HG03060 (cell line): Measurements from ENCODE around the gene XPO5.
"Not testable (repeated sequence)": the region's sequence is repeated elsewhere in the genome, so short reads cannot be mapped to it uniquely, and the experiment has no call there.

Source experiments
- ATAC-seq: cut with Tn5 transposase; IDR thresholded peaks from one replicate; pipeline ENCODE4 v1.9.1; 2021; ENCODE audit warnings: low read depth, moderate number of reproducible peaks; ENCODE audit not compliant: unreplicated experiment

Gene XPO5

DNA sequence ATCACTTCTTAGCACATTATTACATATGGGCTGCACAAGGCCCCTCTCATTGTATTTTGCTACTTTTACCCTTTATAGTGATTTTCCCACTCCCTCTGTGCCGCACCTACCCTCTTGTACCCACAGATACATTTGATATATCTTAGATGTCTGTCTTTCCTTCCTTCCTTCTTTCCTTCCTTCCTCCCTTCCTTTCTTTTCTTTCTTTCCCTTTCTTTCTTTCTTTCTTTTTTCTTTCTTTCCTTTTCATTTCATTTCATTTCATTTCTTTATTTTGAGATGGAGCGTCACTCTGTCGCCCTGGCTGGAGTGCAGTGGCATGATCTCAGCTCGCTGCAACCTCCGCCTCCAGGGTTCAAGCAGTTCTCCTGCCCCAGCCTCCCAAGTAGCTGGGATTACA, 12.4 kb upstream of the XPO5 start:
- no peak for ATAC-seq

GRCh38 chr6:43584892-43585570, 9.2 kb upstream of the XPO5 start:
- no peak for ATAC-seq

- ATAC-seq, result no peak
Observed at GRCh38 chr6:43582911-43583310, 7.1 kb upstream of the XPO5 start.

- no peak for ATAC-seq
Observed at GRCh38 chr6:43579171-43579570, 3.3 kb upstream of the XPO5 start.

DNA sequence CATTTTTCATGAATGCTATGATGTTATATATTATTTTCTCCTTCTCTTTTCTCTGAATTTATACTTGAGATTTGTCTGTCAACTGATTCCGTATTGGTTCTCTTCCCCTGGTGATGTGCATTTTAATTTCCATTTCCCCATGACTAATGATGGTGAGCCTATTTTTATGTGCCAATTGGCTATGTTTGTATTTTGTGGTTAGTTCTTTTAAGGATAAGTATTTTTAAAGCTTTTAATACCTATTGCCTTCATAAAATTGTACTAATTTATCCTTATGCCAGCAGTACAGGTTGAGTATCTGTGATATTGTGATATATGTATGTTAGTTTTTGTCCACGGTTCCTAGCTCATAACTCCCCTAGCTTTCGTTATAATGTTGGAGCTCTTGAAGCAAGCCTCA, 2.9 kb upstream of the XPO5 start:
- ATAC-seq, result no peak

GRCh38 chr6:43575105-43575771, 600 bp downstream of the XPO5 start:
- no peak for ATAC-seq

- ATAC-seq, result no peak
Observed at GRCh38 chr6:43572015-43572414, 3.8 kb downstream of the XPO5 start.

GRCh38 chr6:43570876-43571441, 4.9 kb downstream of the XPO5 start:
- ATAC-seq, result no peak

- ATAC-seq, result no peak
Observed at GRCh38 chr6:43559328-43559727, 16.5 kb downstream of the XPO5 start.

DNA sequence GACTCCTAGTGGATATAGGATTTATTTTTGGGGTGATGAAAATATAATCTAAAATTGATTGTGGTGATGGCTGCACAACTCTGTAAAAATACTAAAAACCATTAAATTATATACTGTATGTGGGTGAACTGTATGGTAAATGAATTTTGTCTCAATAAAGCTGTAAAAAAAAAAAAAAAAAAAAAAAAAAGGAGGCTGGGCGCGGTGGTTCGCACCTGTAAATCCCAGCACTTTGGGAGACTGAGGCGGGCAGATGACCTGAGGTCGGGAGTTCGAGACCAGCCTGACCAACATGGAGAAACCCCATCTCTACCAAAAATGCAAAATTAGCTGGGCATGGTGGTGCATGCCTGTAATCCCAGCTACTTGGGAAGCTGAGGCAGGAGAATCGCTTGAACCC, 18.2 kb downstream of the XPO5 start:
- ATAC-seq, result not testable (repeated sequence)

DNA sequence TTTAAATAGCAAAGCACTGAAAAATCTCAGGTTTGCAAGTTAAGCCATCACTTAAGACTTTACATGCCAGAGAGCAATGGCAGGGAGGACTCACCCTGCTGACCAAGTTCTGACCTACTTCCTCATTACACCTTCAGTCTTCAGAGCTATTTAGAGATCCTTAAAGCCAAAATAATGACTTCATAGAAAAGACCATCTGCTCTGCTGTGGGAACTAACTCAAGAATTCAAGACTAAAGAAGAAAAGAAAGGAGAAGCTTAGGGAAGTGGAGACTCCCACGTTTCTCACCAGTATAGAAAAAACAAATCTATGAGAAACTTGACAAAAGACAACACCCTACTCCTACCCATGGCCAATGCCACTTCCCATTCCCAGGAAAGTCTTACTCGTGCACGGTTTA, 28.6 kb downstream of the XPO5 start:
- ATAC-seq, result no peak

DNA sequence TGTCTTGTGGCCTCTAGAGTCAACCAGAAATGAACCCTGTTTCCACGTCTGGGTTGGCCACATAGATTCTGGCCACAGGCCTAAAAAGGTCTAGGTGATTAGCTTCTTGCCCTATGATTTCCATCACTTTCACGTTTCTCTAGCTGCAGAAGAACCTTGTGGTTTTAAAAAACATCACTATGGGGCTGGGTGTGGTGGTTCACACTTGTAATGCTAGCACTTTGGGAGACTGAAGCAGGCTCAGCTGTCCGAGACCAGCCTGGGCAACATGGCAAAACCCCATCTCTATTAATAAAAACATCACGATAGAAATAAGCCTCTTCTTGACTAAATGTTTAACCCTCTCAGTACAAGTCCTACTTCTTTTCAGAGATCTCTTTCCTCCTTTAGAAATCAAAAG, 31.4 kb downstream of the XPO5 start:
- ATAC-seq, result no peak

GRCh38 chr6:43541774-43542471, 33.9 kb downstream of the XPO5 start:
- ATAC-seq, result no peak

- ATAC-seq, result no peak
Observed at GRCh38 chr6:43540507-43540906, 35.3 kb downstream of the XPO5 start.

- not testable (repeated sequence) for ATAC-seq
Observed at GRCh38 chr6:43539409-43539808, 36.4 kb downstream of the XPO5 start.

DNA sequence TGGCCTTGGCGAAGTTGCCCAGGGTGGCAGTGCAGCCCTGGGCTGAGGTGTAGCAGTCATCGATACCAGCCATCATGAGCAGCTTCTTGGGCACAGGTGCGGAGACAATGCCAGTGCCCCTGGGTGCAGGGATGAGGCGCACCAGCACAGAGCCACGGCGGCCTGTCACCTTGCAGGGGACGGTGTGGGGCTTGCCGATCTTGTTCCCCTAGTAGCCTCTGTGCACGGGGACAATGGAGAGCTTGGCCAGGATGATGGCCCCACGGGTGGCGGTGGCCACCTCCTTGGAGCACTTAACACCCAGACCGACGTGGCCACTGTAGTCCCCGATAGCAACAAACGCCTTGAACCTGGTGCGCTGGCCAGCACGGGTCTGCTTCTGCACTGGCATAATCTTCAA, 36.9 kb downstream of the XPO5 start:
- not testable (repeated sequence) for ATAC-seq

GRCh38 chr6:43532201-43532600, 43.6 kb downstream of the XPO5 start:
- ATAC-seq, result no peak

DNA sequence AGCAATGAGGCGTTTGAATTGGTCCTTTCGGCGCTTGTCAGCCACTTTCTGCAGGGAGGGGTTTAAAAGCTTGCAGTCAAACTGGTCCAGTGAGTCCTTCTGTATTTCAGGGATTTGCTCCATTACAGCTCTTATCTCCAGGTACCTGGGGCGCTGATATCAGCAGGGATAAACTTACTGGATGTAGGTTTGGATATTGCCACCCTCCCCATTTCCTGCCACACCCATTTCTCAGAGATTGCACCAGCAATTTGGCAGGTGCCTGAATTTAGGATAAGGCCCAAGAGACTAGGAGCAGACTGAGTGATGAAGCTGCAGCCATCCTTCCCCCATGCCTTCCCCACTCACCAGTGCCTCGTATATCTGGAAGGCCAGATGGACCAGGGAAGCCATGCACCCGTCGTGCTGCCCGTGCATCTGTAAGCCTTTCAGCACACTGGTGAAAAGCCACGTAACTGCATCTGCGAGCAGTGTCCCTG, 51.3 kb downstream of the XPO5 start:
- no peak for ATAC-seq

GRCh38 chr6:43523284-43523683, 52.6 kb downstream of the XPO5 start:
- no peak for ATAC-seq

DNA sequence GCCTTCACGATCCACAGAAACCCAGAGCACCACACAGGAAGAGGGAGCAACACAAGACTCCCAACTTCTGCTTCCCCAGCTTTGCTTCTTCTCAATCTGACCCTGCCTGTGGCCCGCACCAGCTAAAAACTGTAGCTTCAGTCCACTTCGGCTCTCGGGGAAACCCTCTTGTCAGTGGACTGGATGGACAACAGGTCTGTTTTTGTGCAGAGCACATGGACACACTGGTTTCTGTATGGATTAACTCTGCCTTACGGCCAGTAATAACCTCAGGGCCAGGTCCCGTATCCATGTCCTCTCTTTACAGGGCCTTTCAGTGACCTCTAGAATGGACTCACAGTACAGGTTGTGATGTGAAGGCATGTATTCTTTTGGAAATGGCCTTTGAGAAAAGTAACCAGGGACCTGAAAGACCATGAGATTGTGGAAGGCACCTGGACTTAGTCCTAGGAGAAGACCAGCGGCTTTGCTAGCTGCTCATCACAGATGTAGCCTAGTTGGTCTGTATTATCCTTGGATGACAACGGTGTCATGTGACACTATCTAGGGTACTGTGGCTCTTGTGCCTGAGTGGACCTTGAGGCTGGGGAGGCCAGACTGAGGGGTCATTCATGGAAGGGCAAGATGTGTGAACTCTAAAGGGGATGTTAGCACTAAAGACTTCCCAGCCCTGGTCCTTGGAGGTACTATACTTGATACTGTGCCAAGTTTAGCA, 53.1 kb downstream of the XPO5 start:
- no peak for ATAC-seq

DNA sequence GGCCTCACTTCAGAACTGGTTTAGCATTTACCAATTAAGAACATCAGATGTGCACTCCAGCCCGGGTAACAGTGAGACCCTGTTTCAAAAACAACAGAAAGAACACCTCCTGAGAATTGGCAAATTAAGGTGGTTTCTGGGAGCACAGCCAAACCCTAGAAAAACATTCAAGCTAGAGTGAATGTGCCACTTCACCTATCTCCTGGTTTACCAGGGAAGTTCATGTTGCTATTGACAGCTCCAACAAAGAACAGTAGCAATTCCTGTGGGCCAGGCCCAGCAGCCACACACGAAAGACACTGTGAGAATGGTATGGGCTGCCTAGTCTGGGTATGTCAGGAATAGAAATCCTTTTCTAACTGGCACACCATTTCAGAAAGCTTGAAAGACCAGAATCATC, 54.0 kb downstream of the XPO5 start:
- no peak for ATAC-seq
